Measurements from ENCODE around the gene PLA2G3.

PLA2G3 gene

DNA sequence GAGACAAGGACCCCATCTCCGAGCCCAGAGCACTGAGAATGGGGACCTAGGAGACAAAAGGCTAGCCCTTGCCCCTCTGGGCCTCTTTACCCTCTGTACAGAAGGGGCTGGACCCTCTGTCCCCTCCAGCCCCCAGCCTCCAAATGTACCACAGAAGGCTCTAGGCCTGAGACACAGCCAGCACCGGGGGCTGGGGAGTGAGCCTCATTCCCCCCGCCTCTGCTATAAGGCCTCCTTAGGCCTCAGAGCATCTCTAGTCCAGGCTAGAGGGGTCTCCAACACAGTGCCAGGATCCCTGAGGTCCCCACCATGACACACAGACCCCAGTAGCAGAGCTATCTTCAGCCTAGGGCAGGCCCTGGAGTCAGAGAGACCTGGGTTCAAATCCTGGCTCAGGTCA lies 54.4 kb downstream of the PLA2G3 start:
- no peak for DNase-seq (ENCODE audit: low read depth)

DNA sequence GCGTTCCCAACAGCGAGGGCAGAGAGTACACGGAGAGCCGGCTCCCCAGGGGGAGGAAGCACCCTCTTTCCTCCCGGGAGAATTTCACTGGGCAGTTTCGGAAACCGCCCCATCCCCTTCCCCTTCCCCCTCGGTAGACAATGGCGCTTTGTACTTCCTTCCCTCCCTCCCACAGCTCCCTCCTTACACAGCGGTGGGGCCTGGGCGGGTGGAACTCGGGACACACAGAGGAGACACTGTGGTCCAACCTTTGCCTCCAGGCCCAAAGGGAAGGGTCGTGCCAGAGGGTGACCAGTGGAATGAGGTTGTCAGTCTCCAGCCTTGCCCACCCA lies 54.8 kb downstream of the PLA2G3 start:
- no peak for DNase-seq (ENCODE audit: low read depth)

DNA sequence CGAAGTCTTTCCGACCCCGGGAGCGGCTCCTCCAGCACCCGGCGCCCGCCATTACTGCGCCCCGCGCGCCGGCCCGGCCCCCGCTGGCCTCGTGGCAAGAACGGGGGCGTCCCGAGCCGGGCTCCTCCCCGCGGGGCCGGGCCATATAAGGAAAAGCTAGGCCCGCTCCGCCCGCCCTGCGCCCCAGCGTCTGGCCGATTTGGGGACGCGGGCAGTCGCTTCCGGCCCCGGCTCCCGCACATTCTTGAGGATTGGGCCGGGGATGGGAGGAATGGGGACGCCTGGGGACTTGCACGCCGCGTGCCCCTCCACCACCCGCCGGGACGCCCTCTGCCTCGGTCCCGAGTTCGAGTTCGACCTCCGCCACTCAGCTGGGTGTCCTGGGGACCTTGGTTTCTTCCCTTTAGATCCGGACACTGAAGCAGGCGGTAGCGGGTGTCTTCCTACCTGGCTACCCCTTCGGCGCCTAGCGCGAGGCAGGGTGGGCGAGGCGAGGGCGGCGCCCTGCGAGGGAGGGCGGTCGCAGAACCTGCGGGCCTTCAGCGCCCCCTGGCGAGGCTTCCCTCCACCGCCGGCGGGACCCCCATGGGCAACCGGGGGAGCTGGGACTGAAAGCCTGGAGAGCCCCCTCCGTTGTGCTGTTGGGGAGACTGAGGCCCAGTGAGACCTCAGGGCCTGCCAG lies 55.4 kb downstream of the PLA2G3 start:
- DNase-seq (ENCODE audit: low read depth) = peak; percentile 70

Data from ELR (cell line).